ENCODE results near the gene HOXB6. TPM values are rescaled to one million over a fixed set of nuclear protein-coding genes. Genes with fewer than 3 reads are reported as not detected.

HOXB6 gene
- total RNA-seq = 2.0 TPM

- no peak for DNase-seq (ENCODE audit: low spot score)
Measured at GRCh38 chr17:48604770-48605329, at the start of gene HOXB6. Gene HOXB6 (minus strand): TSS chr17:48604986. CDS start chr17:48598150, 6,836 bp downstream.

- DNase-seq (ENCODE audit: low spot score) = no peak
Measured at GRCh38 chr17:48649741-48650140, 45.0 kb upstream of the HOXB6 start.

DNA sequence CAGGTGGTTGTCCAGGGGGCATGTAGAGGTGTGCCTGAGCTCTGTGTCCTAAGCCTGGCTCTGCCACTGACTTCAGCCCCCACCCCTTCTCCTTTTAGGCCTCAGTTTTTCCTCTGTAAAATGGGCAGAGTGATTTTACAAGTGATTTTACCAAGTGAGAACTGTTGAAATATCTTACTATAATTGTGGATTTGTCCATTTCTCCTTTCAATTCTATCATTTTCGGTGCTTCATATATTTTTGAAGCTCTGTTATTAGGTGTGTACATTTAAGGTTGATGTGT is 43.1 kb upstream of the HOXB6 start:
- DNase-seq (ENCODE audit: low spot score) = no peak

DNA sequence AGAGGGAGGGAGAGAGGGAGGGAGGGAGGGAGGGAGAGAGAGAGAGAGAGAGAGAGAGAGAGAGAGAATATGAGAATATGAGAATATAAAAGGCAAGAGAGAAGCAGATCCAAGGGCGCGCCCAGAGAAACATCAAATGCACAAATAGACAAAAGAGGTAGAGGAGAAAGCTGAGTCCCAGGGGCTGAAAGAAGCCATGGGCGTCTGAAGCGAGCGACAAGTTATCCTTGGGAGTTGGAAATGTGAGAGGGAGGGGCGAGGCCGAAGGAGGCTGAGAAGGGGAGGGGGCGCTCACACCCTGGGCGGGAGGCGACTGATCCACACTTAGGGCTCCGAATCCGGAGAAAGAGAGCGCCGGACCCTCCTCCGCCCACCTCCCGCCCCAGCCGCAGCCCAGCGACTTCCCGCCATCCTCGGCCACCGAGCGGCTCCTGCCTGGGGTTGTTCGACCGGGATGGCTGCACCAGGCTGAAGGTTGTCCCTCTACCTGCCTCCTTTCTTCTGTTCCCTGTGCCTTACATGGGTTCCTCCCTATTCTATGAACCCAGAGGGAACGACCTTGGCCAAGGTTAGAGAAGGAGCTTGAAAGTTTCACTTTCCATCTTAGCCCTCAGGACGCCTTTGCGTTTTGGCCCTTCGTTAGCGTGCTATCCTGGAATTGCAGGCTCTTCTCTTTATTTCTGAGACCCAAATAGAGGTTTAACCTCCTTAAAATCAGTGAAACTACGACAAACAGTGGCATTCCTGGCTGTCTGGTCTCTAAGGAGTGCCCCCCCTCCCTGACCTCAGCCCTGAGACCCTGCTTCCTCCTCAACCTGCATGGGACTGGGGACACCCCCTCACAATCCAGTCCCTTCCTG is 42.5 kb upstream of the HOXB6 start:
- DNase-seq (ENCODE audit: low spot score) = no peak

GRCh38 chr17:48646183-48647102 is 41.7 kb upstream of the HOXB6 start:
- no peak for DNase-seq (ENCODE audit: low spot score)

GRCh38 chr17:48645639-48646182 is 40.9 kb upstream of the HOXB6 start:
- DNase-seq (ENCODE audit: low spot score) = no peak

DNA sequence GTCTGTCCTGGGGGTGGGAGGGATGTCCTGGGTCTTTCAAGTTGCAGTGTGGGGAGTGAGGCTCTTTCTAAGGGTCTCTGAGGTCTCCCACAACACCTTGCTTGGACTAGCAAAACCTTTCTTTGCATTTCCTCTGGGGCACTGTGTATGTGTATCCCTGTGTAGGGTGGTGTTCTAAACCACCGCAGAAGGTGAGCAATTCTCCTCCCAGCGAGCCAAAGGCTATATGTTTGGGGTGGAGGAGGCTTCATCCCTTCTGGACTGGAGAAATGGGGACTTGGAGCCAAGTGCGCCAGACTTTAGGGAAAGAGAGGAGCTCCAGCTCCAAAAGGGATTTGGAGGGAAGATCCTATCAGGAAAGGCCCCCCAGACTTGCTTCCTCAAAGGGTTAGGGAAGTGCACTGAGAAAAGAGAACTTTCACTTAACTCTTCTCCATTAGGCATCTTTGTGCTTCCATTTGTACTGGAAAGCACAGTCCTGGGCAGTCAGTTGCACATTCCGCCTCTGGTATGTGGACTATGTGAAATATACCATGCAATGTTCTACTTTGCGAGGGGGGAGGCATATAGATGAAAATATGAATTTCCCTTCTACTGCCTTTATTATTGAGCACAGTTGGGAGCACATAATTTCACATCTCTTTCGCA is 40.2 kb upstream of the HOXB6 start:
- DNase-seq (ENCODE audit: low spot score) = no peak

GRCh38 chr17:48644159-48644558 is 39.4 kb upstream of the HOXB6 start:
- DNase-seq (ENCODE audit: low spot score) = no peak

- DNase-seq (ENCODE audit: low spot score) = no peak
Measured at GRCh38 chr17:48643697-48644012, 38.9 kb upstream of the HOXB6 start.

- DNase-seq (ENCODE audit: low spot score) = no peak
Measured at GRCh38 chr17:48642843-48643696, 38.3 kb upstream of the HOXB6 start.

- no peak for DNase-seq (ENCODE audit: low spot score)
Measured at GRCh38 chr17:48642059-48642842, 37.5 kb upstream of the HOXB6 start.

DNA sequence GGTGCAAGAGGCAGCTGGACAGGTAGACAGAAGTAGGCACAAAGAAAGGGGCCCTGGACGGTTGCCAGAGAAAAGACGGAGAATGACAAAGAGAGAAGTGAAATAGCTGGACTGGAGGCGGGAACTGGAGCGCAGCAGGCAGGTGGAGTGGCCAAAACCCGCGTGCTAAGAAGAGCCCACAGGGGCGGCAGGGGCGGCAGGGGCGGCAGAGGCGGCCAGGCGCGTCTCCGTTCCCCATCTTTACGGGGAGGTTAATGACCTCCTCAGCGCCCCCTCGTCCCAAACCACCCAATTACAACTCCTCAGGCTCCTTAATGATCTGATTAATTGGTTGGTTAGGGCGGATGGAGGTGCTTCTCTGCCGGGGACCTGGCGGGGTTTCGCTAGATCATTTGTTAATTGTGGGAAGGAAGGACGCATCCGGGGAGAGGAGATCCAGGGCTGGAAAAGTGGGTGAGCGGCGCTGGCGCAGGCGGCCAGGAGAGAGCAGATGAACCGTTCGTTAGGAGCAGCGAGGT is 36.8 kb upstream of the HOXB6 start:
- DNase-seq (ENCODE audit: low spot score) = no peak

DNA sequence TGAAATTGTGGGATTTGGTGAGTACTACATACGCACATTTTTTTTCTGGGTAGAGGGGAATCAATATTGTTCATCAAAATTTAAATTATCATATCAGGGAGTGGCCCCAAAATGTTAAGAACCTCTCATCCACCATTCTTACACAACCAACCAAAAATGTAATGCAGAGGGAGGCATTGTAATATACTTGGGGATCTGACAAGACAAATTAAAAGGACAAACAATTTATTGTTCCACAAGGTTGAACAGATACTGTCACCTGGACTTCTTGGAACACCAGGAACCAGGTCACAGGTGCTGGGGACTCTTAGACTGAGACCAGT is 36.0 kb upstream of the HOXB6 start:
- no peak for DNase-seq (ENCODE audit: low spot score)

GRCh38 chr17:48639982-48640857 is 35.4 kb upstream of the HOXB6 start:
- DNase-seq (ENCODE audit: low spot score) = no peak

DNA sequence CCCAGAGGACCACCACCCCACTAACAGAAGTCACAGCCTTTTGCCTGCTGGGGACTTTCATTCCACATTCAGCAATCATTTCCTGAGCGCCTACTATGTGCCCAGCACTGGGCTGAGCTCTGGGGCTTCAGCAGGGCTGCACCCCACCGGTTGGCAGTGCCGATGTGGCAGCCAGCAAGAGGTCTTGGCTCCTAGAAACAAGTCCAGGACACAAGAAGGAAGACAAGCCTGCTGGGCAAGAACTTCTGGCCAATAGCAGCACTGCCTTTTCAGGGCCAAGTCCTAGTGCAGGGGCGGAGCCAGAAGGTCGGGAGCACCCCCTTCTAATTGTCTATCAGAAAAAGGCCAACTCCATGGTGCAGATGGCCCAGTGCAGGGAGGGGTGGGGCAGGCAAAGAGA is 34.4 kb upstream of the HOXB6 start:
- no peak for DNase-seq (ENCODE audit: low spot score)

DNA sequence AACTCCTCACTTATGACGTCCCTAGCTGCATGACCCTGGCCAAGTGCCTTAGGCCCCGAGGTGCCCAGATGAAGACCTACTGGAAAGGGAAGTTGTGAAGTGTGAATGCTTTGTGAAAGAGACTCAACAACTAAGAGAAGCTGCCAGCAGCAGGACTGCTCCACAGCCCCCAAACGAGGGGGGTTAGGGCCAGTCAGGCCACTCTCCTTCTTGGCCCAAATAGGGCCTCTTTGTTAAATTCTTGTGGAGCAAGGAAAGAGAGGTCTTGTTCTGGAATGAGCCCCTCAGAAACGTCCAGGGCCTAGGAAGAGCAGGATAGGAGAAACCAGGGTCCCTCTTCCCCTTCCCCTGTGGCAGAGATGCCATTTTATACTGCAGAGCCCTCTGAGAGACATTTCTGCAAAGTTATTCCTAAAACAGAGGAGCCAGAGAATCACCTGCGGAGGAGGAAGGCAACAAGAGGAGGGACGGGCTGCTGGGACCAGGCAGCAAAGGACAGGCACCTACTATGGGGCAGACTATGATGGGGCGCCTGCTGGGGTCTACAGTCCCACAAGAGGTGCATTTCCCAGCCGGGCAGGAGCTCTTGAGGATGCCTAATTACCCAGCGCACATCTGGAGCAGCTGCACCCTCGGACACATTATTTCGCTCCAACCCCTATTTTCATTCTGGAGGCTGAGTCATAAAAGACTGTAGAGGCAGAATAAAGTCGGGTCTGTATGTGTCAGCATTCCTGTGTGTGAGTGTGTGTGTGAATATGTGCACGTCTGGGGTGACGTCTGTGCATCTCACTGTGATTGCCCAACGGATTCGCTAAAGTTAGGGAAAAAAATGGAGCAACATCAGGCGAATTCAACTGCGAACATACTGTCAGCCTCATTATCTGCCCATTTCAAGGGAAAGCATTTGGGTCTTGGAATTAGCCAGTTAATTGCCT is 32.8 kb upstream of the HOXB6 start:
- DNase-seq (ENCODE audit: low spot score) = no peak

DNA sequence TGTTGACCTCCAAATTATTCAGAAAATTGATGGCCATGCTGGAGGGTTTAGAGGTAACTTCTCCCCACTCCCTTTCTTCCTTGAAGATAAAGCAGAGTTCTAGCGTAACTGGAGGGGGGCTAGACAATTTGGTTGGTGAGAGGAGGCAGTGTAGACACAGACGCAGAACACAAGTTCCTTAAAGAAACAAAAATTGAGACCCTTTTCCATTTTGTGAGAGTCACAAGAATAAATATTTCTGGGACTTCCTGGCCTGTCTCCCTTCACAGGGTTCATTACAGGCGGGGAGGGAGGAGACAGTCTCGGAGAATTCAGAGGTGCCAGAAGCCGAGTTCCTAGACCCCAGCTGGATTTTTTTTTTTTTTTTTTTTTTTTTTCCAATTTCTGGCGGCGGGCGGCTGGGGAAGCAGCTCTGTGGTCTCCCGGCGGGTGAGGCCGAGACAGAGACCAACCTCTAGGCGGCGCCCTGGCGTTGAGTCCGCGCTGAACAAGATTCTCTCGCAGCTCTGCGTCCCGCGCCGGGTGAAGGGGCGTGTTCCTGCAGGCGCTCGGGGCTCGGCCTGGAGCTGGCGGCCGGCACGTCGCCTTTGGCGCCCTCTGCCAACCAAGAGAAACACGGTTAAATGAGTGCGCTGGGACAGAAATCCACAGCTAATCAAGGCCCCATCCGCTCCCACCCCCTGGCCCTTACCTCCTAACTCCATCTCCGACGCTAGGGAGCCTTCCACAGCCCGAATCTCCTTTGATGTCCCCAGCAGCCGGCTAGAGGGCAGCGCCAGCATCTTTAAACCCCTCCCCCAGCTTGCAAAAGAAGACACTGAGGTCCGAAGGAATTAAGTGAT is 31.6 kb upstream of the HOXB6 start:
- peak; percentile 49 for DNase-seq (ENCODE audit: low spot score)

Measured in mucosa of gallbladder (tissue), 1 donor.